IMR-90 (cell line): ENCODE measurements around the gene SUN1.

Experiments used
- CTCF ChIP-seq: conservative IDR thresholded peaks from 2 replicates; pipeline ENCODE4 v1.5.1; 2012; ENCODE audit warnings: mild to moderate bottlenecking, low read depth, low read length, improper control_type of control experiment
- NFE2L2 ChIP-seq: fragments of 150-350 bp; IDR thresholded peaks from 2 replicates; pipeline ENCODE4 v1.6.1; 2016; ENCODE audit warnings: low read depth, mild to moderate bottlenecking, low read length
- POLR2A ChIP-seq: IDR thresholded peaks from 2 replicates; pipeline ENCODE4 v1.6.1; 2012; ENCODE audit warnings: mild to moderate bottlenecking, low read depth, low read length
- SMC3 ChIP-seq: fragments of 150-350 bp; IDR thresholded peaks from 2 replicates; pipeline ENCODE4 v1.6.1; 2016; ENCODE audit warnings: low read depth, mild to moderate bottlenecking, antibody characterized with exemption, low read length, moderate library complexity

- TF ChIP-seq SMC3 (no peak), POLR2A (no peak), NFE2L2 (no peak), CTCF (no peak)
Observed at GRCh38 chr7:875051-875450, 42.8 kb downstream of the SUN1 start.
